GM03348 (cell line): ENCODE results near the gene SLC25A42.
"Not testable (repeated sequence)": the region's sequence is repeated elsewhere in the genome, so short reads cannot be mapped to it uniquely, and the experiment has no call there.

Source experiments
- DNase-seq: peaks from one replicate; pipeline ENCODE4 v3.0.0; 2012; ENCODE audit warnings: low spot score

The SLC25A42 gene

DNA sequence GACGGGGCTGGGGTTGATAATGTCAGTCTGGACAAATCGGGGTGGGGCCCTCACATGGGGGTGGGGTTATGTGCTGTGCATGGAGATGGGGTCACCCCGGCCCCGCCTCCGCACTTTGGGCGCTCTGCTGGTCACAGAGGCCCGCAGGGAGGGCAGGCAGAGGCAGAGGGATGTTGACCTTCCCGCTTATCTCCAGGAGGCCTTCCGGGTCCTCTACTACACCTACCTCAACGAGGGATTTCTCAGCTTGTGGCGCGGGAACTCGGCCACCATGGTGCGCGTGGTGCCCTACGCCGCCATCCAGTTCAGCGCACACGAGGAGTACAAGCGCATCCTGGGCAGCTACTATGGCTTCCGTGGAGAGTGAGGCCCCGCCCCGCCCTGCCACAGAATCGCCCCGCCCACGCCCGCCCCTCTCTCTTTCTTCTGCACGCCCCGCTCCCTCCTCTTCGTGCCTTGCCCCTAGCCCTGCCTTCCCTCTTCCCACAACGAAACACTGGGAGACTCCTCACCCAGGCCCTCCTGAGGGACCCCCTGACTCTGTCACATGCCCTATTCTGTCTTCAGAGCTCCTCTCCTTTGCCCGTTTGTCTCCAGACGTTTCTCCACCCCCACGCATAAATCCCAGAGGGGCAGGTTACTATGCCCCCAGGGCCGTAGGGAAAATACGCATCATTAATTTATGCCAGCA lies 41.7 kb downstream of the SLC25A42 start:
- peak; percentile 60 for DNase-seq

DNA sequence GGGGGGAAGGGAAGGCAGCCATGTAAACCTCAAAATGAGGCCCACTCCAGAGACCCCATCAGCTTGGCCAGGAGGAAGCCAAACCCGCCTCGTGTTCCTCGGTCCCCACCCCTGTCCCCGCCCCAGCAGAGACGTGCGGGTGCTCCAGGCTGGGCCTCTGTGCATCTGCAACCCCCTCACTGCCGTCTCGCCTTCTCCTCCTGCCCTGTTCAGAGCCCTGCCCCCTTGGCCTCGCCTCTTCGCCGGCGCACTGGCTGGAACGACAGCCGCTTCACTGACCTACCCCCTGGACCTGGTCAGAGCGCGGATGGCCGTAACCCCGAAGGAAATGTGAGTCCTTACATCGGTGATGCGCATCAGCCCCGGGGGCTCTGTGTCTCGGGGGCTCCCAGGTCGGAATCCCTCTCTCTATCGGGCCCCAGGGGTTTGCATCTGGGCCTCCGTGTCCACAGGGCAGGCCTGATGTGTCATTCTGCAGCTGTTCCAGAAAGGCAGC lies 42.3 kb downstream of the SLC25A42 start:
- DNase-seq: no peak

DNA sequence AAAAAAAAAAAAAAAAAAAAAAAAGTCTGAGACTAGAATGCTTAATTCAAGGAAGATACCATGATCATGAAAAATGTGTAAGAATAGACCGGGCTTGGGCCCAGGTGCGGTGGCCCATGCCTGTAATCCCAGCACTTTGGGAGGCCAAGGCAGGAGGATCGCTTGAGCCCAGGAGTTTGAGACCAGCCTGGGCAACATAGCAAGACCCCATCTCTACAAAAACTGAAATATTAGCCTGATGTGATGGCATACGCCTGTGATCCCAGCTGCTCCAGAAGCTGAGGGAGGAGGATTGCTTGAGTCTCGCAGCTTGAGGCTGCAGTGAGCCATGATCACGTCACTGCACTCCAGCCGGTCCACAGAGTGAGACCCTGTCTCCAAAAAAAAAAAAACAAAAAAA lies 43.1 kb downstream of the SLC25A42 start:
- DNase-seq: not testable (repeated sequence)

DNA sequence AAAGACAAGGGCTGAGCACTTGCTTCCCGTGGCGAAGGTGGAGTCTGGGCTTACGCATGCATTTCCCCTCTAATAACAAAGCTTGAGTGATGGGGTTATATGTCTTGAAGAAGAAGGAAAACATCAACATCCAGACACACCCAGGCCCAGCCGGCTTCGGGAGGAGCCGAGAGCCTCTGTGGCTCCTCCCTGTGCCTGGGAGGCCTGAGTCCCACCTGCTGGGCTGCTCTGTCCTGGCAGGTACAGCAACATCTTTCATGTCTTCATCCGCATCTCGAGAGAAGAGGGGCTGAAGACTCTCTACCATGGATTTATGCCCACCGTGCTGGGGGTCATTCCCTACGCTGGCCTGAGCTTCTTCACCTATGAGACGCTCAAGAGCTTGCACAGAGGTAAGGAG lies 43.9 kb downstream of the SLC25A42 start:
- no peak for DNase-seq

DNA sequence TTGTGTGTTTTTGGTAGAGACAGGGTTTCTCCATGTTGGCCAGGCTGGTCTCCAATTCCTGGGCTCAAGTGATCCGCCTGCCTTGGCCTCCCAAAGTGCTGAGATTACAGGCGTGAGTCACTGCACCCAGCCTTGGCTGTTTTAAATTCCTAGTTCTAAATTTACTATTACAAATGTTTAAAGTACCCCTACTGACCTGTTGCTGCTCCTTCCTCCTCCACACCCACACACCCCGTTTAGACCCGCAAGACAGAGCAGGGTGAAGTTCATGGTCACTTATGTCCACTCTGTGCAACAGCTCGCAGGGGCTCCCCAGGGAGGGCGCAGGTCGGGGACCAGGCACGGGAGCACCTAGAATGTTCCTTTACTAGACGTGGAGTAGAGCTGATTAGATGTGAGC lies 45.8 kb downstream of the SLC25A42 start:
- peak; percentile 38 for DNase-seq

DNA sequence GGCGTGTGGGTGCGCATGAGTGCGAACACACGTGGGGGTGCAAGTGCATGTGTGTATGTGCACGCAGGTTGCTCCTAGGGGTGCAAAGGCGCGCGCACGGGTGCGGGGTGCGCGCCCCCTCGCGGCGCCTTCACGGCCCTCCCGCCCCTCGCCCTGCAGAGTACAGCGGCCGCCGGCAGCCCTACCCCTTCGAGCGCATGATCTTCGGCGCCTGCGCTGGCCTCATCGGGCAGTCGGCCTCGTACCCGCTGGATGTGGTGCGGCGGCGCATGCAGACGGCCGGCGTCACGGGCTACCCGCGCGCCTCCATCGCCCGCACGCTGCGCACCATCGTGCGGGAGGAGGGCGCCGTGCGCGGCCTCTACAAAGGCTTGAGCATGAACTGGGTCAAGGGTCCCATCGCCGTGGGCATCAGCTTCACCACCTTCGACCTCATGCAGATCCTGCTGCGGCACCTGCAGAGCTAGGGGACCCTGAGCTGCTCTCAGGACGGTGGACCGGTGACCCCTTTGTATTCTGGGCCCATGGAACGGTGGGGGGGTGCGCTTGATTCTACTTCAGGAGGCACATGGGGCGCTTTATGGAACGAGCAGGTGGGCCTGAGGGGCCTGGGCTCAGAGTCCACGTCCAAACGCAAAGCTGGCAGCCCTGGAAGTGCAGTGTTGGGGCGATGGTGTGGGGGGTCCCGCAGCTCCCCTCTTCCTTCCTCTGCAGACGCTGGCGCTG lies 46.8 kb downstream of the SLC25A42 start:
- DNase-seq: peak; percentile 33

DNA sequence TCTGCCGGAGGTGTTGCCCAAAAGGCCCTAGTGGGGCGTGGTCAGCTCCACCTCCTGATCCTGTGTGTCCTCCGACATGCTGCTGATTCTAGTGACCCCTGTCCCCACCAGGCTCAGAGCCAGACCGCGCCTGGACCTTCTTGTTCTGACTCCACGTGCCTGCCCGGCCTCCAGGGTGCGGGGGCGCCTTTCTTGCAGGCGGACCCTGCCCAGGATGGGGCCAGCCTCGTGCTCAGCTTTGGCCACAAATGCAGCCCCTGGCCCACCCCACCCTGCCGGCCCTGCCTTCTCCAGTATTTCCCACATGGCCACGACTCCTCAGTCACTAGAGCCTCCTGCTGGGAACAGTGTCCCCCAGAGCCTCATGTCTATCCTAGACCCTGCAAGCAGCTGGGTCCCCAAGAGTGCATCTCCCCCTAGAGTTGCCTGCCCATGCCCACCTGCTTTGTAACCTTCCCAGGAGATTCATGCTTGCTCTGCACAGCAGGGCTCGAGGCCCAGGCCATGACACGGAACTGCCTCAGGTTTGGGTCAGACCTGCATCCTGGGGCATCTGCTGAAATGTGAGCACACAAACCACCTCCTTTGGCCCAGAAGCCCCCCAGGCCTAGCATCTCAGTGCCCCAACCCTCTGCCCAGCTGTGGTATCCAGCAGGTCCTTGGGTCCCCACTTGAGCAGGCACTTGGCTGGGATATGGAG lies 47.5 kb downstream of the SLC25A42 start:
- DNase-seq: no peak

DNA sequence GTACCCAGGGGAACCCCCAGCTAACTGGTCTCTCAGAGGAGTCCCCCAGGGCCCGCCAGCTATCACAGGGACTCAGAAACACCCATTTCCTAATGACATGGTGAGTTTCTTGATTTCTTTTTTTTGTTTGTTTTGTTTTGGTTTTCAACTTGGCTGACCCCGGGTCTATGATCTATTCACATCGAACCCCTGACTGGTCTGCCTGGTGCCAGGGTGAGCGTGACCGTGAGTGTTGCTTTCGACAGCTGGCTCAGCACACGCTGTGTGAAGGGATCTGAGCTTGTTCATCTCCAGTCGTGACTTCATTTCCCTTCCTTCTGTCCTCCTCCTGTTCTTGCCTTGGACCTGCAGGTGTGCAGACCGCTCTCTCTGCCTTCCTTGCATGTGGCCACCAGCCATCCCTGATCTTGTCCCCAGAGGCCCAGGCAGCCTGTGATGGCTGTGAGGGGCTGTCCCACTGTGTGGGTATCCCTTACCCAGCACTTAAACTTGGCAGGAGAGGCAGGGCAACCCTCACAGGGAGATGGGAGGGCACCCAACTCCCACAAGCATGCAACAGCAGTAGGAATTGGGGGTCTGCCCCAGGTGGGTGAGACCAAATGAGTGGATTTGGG lies 48.3 kb downstream of the SLC25A42 start:
- no peak for DNase-seq

DNA sequence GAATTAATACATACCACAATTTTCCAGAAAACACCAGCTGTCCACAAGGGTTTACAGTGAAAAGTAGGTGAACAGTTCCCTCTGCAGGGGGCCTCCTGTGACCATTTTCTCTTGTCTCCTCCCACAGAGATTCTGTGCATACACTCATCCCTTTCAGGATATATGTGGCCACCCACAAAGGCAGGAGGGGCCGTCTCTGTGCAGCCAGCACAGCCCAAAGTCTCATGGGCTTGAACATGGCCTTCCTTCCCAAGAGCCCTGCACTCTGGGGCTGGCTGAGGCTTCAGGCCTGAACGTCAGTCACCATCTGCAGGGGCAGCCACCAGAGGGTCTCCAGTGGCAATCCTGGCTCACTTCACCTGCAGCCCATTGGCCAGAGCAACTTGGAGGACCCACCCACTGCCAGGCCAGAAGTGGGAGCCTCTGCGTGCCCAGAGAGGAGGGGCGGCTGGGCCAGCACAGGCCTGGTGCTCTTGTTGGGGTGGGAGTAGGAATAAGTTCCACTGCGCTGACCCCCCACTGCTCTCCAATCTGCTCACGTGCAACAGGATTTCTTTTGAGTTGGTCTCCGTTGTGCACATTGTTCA lies 49.3 kb downstream of the SLC25A42 start:
- DNase-seq: no peak

DNA sequence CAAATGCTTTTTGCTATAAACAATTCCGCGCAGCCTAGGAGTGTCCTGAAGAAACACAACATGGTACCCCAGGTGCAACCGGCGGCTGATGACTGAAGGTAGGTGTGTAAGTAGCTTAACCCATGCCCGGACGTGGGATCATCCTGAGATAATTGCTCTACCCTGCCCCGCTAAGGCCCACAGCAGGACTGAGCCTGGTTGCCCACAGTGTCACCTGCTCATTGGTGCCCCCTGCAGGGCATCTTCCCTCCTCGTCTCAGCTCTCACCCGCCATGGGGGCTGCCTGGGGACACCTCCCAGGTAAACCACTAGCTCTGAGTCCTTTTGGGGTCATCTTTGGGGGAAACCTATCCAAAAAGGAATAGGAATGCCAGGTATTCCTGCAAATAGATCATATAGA lies 52.2 kb downstream of the SLC25A42 start:
- DNase-seq: peak; percentile 41

DNA sequence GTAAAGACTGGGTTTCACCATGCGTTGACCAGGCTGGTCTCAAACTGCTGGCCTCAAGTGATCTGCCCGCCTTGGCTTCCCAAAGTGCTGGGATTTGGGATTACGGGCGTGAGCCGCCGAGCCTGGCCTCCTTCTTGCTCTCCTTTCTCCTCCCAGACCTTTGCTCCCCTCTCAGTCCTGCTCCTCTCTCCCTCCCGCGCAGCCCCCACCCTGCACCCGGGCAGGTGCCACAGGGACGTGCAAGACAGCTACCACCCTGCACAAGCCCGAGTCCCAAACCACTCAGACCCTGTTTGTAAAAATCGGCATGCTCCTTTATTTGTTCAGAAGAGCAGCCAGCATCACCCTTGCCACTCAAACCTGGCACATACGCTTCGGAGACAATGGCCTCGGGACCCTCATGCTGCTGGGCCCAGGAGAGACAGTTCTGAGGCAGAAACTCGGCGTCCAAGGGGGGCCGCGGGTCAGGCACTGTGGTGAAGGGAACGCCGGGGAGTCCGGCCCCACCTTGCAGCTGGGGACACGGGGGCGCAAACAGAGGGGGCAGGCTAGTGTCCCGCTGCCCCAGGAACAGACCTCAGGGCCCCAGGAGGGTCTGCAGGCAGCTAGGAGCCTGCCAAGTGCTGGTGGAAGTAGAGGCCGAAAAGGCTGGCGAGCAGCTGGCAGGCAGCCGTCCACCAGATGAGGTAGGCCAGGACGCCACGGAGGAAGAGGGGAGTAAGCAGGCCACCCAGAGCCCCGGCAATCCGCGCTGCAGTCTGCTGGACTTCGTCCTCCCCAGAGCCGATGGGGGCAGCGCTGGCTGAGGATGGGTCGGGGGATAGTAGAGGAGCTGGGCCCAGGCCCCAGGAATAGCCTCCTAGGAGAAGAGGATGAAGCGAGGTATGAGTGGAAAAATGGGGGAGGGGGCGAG lies 55.8 kb downstream of the SLC25A42 start:
- DNase-seq: no peak

DNA sequence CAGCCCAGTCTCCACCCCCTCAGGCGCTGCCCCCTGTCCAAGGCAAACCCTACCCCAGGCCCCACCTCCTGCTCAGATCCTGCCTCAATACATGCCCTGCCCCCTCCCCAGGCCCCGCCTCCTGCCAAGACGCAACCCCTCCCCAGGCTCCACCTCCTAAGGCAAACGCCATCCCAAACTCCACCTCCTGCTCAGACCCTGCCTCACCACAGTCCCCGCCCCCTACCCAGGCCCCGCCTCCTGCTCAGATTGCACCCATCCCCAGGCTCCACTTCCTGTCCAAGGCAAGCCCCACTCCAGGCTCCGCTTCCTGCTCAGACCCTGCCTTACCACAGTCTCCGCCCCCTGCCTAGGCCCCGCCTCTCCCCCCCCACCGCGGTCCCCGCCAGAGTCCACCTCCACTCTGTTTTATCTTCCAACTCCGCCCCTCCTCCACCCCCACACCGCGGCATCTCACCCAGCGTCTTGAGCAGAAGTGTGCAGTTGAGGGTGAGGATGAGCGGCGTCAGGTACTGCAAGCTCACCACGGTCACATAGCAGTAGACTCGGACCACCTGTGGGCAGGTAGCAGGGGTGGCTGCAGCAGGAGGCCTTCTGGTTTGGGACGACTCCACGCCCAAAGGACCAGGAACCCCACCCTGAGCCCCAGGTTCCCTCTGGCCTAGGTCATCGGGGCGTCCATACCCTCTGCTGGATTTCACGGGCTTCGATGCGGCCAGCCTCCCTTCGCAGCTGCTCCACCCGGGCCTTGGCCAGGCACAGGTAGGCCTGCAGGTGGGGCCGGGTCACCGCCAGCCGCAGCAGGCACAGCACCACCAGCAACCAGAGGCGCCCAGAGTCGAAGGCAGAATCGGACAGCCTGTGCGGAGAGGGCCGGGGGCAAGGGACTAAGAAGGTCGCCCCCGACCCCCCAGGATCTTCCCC lies 56.8 kb downstream of the SLC25A42 start:
- DNase-seq: peak; percentile 28

DNA sequence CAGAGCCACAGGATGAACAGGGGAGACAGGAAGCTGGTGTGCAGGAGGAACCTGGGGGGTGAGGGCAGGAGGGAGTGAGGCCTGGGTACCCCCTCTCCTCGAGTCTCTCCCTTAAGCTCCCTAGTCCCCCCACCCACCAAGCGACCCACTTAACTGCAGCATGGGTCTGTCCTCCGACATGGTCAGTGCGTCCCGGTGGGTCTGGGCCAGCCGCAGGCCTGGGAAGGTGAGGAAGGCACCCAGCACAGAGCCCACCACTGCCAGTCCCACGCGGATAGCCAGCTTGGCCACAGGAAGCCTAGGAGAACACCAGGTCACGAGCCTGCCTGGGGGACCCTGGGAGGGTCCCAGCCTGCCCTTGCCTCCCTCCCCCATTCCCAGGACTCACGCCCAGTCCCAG lies 57.6 kb downstream of the SLC25A42 start:
- no peak for DNase-seq

DNA sequence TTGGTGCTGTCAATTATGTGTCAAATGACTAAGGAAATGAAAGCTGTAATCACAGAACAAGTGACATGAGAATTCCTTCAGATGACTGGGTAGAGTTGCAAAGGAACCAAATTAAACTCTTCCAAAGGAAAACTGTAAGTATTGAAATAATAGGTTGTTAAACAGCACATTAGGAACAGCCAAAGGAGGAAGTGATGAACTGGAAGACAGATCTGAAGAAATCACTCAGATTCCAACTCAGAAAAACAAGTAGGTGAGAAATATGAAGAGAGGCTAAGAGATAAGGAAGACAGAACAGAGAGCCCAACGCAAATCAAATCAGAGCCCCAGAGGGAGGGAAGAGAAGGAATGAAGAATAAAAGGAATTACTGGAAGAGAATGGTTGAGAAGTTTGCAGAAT lies 59.1 kb downstream of the SLC25A42 start:
- DNase-seq: no peak

DNA sequence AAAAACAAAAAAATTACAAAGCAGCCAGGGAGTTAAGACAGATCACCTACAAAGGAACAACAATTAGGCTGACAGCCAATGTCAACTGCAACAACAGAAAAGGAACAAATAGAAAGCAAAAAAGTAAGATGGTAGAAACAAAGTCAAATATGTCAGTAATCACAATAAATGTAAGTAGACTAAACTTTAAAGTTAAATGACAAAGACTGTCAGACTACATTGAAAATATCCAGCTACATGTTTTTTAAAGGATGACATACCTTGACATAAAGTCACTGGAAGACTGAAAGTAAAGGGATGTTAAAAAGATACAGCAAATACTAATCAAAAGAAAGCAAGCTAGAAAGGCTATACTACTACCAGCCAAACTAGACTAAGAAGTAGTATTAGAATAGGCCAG lies 59.6 kb downstream of the SLC25A42 start:
- DNase-seq: no peak

DNA sequence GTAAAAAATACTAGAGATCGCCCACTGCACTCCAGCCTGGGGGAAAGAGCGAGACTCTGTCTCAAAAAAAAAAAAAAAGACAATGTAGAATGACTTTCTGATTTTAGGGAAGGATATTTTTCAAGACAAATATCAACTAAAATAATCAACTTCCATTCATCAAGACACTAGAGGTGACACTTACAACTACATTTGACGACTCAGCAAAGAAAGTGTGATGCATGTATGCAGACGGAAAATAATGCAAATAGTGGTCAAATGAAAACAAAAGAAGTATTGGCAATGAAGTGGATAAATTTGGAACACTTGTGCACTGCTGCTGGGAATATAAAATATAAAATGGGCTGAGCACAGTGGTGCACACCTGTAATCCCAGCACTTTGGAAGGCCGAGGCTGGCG lies 62.3 kb downstream of the SLC25A42 start:
- DNase-seq: no peak

DNA sequence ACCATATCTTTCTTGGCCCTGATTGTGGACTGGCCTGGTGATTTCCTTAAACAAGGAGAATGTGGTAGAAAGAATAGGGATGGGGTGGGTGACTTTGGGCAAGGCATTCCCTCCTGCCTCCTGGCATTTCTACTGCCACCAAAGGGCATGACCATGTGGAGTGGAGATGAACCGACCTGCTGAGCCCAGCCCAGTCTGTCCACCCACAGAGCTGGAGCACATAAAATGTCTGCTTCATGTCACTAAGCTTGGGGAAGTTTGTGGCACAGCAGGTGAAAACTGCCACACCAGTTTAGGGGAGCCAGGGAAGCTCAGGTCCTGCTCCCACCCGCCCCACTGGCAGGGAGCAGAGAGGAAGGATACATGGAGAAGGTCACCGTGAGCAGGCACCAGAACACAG lies 68.2 kb downstream of the SLC25A42 start:
- no peak for DNase-seq

DNA sequence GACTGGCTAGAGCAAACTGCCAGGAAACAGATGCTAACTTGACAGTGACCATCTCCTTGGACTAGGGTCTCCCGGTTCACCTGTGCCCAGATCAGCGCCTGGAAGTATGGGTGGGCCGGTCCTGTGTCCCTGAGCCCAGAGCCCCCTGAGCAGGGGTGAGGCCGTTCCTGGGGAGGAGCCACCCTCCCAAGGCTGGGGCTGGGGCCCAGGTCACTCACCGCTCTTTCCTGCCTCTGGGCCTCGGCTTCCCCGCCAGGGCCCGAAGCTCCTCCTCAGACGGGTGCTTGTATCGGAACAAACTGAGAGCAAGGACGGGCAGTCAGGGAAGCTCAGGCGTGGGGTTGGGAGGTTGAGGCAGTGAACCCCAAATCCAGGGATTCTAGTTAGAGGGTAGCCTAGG lies 69.1 kb downstream of the SLC25A42 start:
- no peak for DNase-seq

DNA sequence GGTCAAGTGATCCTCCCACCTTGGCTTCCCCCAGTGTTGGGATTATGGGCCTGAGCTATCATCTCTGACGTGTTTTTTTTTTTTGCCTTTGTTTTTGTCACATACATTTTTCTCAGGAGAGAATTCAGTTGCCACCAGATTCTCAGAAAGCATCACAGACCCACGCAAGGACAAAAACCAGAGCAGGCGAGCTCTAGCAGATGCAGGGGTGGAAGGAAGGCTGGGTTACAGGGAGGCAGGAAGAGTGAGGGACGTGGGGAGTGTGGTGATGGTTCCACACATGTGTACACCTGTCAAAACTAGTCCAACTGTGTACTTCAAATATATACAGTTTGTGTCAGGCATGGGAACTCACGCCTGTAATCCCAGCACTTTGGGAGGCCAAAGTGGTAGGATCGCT lies 70.2 kb downstream of the SLC25A42 start:
- DNase-seq: no peak

DNA sequence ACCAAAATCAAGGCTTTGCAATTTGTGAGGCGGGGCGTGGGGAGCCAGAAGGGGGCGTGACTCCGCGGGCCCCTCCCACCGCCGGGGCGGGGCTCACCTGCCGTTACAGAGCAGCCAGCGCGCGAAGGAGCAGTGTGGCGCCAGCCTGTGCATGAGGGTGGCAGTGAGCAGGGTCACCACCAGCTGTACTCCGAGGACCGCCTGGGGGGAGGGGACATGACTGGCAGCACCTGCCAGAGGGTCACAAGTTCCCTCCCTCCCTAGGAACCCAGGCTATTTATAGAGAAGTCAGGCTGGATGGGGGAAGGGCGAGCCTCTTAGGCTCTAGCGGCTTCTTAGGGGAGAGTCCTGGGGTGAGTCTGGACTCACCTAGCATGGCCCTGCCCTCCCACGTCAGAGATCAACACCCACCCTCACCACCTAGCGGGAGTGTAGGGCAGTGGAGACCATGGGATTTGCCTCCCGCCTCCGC lies 70.9 kb downstream of the SLC25A42 start:
- DNase-seq: no peak
